ENCODE data around the gene COBL.

Gene COBL

DNA sequence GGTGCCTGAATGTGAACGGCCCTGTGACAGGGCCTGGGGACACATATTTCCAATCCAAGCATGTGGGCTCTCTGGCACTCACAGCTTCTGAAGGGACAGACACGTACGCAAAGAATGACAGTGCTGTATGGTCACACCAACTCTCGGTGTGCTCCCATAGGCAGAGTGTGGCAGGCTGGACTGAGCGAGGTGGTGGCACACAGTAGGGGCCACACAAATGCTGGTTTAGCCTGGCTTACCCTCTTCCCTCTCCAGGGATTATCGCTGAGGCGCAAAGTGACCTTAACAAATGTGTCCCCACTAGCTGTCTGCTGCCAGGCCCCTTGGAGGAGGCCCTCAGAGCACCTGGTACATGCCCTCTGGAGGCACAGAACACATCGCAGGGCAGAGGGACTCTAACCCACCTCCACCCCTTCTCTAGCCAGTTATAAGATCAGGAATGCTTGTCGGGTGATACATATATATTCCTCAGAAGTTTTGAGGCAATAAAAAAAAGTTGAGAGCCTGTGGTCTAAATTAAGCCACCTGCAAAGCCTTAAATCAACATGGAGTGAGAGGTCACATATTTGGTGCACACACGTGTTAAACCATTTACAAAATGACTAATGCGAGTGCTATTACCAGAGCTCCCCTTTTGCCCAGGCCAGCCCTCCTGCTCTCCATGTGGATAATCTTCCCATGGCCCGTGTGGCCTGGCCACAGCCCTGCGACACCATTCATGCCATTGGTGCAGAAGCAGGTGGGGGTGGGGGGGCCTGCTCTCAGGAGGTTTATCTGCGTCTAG is 271.1 kb downstream of the COBL start:
- no peak for DNase-seq (ENCODE audit: low spot score)

DNA sequence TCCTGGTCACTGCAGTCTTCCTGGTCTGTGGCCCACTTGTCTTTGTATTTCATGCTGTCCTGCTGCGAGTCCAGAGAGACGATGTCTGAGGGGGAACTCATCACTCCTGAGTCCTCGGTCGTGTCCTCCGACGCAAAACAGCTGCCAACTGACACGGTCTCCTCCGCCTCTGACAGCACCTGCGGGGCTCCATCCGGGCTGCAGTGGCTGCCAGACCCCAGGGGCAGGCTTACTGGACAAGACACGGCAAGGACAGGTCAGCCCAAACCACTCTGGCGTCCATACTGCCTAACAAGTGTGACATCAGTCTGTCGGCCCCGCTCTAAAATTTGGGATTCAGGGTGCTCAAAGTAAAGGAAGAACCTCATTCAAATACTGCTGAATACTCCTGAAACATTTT is 273.1 kb downstream of the COBL start:
- DNase-seq (ENCODE audit: low spot score): no peak

DNA sequence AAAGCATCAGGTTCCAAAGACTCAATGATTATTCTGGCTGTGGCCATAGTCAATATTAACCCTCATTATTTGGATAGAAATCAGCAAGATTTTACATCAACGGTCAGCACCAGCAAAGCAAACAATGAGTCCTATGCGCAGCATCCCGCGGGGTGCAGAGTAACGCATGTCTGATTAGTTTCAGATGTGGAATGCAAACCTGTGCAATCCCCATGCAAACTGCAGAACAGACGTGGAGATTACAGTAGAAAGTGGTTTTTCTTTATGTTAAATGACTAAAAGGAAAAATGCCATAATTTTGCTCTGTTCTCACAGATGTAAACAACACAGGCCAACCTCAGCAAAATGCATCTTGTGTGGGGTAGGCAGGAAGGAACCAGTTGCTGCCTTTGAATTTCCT is 275.8 kb downstream of the COBL start:
- DNase-seq (ENCODE audit: low spot score): no peak

DNA sequence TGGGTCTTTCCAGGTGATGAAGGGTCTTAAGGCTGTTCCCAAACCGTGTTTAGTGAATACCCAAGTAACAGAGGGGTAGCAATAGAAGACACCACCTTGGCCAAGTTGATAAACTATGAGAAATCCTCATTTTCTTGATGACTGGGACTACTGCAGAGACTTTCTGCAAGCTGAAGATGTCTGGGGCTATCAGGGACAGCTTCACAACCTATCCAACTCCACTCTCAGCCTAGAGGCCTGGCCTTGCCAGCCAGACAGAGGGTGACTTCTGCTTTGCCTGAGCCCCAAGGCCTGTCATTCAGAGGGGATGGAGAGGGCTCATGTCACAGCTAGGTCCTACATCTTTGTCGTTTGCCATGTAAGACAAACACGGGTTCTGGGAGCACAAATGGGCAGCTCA is 278.0 kb downstream of the COBL start:
- DNase-seq (ENCODE audit: low spot score): no peak

DNA sequence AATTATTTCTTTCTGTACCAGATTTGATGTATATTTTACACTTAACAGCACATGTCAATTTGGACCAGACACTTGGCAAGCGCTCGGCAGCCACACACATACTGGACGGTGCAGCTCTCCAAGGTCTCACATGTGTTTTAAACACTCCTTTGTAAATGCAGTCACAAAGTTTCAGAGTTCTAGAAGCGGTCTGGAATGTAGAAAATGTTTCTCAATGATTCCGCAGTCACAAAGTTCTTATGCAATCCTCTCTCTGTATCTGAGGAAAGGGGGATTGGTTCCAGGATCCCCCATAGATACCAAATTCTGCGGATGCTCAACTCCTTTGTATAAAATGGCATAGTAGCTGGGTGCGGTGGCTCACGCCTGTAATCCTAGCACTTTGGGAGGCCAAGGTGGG is 280.9 kb downstream of the COBL start:
- DNase-seq (ENCODE audit: low spot score): no peak

DNA sequence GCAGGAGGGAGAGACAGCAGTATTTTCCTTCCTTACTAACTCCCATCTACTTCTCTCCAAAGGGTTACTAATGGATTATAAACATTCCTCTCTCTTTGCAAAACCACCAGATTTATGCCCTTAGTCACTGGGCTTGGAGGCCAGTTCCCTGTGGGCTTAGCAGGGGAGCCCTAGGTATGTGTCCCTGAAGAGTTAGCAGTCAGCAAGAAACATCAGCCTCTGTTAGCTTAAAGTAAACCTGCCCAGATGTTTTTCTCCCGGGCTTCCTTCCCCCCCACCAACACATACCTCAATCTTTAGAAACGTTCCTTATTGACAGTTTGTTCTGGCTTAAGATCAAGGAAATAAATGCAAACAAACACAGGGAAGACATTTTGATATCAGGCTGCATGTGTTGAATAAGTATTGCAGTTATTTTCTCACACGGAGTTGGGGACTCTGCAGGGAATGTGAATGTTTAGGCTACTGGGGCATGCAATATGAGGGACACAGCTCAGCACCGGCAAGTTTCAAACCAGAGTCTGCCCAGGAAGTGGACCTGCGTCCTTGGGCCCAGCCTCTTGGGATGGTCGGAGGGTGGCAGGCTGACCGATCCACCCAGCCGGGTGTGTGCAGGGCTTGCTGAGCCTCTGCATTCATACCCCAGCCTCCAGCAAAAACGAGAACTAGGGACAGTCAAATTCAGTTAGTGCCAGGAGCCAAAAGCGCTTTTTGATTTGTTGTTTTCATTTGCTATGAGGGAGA is 281.9 kb downstream of the COBL start:
- DNase-seq (ENCODE audit: low spot score): no peak

DNA sequence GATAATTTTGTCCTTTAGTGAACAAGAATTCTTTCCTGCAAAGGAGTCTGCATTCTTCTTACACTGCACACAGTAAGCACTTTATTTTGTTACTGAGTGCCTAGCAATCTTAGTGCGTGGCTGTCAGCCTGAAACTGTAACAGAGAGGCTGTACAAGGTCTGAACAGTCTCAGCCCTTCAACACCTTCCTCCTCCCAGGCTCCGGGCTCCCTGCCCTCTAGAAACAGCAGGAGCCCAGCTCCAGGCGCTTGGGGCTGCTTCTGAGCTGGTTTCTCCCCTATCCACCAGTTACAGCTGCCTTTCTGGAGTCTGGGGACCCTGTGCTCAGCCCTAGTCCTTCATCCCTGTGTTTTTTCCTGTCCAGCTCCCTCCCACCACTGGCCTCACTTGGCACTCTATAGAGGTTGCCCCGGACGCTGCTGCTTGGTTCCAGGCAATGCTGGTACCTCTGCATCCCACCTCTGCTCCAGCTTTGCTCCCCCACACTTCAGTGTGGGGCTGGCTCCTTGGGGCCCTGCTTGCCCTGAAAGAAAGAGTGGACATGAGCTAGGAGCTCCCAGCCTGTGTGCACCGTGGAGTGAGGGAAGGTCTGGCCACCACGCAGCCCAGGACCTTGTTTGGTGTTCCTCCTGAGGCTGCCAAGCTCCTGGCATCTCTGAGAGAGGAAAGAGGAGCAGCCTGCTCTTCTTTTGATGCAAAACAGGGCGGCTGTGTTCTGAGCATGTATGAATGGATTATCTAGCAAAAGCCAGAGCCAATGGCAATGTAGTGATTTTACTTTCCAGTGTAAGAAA is 282.7 kb downstream of the COBL start:
- no peak for DNase-seq (ENCODE audit: low spot score)

DNA sequence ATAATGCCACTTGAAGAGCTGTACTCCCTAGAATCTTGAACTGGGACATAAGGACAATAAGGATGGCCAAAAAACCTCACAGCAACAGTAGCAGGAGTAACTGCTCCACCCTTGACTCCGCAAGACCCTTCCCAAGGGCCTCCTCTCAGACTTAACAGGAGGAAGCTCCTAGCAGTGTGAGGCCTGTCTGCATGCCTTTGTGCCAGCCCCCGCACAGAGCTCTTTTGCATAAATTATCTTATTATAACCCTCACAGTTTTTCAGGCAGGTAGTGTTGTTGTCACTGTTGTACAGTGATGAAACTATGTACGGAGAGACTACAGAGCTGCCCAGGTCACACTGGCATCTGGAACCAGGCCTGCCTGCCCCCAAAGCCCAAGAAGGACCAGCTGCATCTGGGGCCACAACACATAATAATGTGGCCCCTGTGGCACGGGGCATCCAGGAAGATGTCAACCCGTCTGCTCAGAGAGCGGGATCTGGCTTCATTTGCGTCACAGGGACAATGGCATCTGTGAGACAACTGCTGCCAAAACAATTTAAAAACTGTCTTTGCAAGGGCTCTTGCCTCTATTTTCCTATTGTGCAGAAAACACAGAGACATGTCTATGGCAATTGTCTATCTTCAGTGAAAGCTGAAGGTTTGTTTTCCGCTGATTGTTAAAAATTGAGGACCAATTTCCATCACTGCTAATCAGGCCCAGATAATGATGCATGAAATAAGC is 284.7 kb downstream of the COBL start:
- no peak for DNase-seq (ENCODE audit: low spot score)

DNA sequence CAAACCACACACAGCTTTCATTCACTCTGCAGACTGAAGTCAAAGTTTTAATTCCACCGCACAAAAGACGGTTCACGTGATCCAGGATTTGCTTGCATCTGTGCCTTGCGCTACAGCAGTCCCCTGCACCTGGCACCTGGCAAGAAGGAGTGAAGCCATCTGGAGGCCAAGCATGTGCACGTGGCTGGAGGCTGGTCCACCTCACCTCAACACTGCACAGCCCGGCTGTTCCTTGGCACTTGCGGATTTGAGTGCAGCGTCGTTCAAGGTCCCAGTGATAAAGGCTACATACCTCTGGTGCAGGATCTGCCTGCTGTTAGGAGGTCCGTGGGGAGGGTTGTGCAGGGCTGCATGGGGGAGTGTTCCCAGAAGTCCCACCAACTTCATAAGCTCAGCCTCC is 285.4 kb downstream of the COBL start:
- DNase-seq (ENCODE audit: low spot score): no peak

DNA sequence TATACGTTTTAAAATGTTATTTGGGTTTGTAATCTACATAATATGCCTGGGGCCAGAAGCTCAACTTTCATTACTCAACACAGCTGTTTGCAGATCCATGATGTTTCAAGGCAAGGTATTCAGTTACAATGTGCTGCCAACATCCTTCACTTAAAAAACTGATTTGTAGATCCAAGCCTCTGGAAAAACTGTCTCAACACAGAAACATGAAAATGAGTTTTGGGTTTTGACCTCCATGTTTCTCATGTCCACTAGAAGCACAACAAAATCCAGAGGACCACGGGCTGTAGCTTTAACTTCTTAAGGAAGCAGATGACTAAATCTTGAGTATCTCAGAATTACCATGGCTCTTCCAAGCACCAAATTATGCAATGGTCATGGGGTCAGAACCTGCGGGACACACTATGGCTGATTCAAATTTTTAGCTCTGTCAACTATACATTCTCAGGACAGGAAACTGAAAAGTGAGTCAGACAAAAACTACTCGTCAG is 286.9 kb downstream of the COBL start:
- no peak for DNase-seq (ENCODE audit: low spot score)

DNA sequence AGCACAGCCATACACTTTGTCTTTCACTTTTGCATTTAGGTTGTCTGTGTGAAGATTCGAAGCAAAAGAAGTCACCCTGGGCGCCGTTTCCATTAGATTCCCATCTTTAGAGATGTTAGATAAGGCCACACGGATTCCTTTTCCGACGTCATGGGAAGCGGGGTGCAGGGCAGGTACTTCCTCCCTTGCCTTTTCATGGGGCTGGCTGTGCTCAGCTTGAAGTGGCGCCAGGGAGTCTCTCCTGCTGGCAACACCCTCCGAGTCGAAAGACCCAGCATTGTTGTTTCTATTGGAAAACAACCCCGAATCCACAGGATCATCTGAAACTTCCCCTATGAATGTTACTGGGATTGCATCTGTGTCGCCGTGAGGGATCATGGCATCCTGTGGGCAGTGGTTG is 287.5 kb downstream of the COBL start:
- no peak for DNase-seq (ENCODE audit: low spot score)

DNA sequence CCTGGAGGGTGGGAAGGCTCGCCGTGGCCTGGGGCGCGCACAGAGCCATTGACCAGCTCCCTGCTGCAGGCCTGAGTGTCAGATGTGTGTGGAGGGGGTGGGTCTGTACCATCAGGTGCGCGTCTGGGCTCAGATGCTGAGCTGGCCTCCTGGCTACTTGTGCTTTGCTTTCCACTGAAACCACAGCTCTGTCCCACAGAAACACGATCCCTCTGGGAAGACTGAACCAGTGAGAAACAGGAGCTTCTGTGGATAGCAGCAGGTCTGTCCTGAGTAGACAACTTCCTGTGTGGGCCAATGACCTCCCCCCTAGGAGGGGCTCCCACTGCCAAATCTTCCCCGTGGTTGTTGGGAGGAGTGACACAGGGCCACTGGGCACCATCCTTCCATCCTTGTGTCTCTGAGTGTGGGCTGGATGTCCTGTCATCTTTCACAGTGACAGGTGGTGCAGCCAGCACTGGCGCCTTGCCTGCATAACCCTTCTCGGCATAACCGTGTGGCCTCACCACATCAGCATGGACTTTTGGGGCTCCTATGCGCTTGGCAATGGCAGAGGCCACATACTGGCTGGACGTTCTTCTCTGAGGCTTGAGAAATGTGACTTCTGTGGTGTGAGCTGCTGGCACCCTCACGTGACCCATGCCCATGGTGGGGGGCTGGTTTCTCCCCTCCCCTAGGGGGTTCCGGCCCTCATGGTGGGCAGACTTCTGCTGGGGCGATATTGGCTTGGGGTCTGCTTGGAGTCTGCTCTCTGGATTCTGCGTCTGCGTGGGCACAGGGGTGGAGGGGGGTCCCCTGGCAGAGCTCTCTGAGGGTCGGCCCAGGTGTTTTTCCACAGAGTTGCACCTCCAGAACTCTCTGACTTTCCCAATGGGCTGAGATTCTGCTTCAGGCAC is 288.4 kb downstream of the COBL start:
- DNase-seq (ENCODE audit: low spot score): no peak

DNA sequence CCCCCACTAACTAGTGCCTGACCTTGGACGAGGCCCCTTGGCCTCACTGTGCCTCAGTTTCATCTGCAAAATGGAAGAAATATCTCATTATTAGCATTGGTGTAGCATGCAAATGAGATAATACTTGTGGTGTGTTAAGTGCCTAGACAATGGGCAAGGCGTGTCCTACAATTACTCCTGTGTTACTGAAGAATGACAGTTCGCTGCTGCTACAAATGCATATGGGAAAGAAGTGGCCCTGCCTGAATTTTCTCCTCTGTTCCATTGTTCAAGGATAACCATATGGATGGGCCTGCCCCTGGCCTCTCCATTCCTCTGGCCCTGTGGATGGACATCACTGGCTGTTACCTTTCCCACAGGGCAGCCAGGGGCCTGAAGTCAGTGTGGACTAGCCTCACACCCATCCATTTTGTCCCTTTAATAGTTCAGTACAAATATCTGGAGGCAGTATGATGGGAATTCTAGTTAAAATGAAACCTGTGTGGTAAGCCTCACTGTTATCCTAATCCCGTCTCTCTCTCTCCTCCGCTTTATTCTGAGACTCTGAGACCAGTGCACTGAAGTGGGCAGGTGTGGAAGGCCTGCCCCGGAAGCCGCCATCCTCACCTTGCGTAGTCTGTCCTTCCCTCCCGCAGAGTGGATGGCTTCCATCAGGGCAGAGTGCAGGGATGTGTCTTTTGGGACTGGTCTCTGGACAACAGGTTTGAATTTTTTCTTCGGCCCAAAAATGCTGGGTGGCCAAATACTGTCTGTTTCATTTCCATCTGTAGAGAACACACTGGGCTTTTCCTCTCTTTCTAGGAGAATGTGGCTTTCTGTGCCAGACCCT is 289.3 kb downstream of the COBL start:
- DNase-seq (ENCODE audit: low spot score): no peak

DNA sequence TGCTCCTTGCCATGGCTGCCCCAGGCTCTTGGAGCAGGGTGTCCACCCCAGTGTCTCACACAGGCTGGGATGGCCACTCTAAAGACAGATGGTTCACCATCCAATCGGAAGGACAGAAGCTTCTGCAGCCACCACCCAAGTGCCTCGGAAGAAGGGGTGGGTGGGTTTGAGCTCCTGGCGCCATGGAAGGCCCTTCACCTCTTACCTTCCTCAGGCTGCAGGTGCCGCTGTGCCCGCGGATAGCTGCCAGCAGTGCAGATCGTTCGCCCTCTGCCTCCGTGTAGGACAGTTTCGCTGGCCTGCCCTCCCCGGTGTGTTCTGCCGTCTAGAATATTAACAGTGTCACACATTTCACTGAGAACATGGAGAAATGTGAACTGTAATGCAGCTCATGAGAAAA is 290.3 kb downstream of the COBL start:
- no peak for DNase-seq (ENCODE audit: low spot score)

DNA sequence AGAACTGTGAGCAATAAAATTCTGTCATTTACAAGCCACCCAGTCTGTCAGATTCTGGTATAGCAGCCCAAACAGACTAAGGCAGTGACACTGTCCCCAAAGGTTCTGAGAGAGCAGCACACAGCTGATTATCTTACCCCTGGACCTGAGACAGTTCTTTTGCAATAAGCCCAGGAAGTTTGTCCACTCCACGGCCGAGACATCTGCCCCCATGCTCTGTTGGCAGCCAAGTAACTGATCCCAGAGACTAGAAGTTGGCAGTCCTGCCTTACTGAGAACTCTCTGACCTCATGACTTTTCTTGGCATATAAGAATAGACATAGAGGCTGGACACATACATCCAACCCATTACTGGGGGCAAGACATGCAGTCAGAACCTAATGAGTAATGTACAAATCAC is 290.9 kb downstream of the COBL start:
- DNase-seq (ENCODE audit: low spot score): no peak

DNA sequence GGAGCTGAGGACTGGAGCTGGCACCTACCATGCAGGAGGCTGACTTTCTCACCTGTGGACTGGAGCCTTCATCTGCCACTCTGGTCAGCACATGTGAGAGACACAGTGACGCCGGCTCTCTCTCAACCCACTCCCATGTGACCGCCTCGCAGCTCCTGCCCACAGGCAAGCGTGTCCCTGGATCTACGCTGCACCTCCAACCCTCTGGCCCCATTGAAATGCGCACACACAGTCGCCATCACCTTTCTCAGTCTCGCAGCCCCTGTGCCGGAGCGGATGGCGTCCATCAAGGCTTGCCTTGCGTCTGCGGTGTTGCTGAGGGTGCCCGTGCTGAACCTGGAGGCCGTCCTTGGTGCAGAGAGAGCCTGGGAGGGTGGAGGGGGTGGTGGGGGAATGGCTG is 291.7 kb downstream of the COBL start:
- no peak for DNase-seq (ENCODE audit: low spot score)

DNA sequence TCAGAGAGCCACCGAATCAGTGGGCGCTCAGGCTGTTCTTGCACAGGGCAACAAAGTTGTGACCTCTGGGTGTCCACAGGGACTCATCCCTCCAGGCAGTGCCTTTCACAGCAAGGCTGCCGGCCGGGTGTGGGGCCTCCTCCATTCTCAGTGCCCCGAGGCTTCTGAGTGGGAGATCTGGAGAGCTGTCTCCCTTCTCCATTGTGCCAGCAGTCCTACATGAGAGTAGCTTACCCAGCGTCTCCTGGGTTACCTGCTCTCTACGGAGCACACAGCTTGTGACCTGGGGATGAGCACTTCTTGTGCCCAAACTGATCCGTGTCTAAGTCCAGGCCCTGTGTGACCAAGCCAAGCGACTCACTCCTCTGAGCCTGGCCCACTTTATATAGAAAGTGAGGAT is 293.1 kb downstream of the COBL start:
- no peak for DNase-seq (ENCODE audit: low spot score)

DNA sequence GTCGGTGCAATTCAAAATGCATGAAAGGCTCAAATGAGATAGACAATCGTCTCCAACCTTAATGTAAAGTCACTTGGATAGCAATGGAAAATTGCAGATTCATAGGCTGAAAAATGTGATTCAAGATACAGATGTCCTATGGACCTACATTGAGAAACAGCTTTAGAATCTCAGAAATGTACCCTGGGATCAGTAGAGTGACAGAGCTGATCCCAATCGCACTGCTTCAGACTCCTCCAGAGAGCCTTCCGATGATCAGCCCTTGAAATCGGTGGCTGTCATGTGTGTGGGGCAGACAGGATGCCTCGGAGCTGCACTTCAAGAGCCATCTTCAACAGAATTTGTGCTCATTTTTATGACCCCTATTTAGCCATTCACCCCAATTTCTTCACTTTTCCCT is 293.8 kb downstream of the COBL start:
- no peak for DNase-seq (ENCODE audit: low spot score)

DNA sequence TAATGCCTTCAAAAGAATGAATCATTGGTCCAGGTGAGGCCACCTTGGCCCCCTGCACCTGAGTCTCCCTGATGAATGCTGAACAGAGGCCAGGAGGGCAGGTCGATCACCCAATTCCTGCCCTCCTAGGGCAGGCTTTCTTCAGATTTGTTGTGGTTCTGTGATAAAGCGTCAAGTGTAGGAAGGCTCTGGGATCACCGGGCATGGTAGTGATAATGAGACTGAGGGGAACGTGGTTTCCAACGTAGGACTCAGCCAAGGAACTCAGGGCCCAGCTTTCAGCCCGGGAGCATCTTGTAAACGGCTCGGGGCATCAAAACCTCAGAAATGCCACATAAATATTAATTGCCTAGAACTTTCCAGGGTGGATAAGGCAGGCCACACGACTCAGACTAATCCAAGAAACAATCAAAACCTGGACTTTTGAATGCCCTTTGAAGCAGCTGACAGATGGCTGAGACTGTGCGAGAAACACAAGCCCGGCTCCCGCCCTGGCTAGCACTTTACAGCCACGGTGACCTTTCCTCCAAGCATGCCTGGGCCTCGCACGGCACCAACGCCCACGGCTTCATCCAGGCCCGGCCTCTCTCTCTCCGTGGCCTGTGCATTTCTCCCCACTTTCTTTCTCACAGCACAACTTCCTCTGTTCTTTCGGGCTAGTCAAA is 294.6 kb downstream of the COBL start:
- no peak for DNase-seq (ENCODE audit: low spot score)

DNA sequence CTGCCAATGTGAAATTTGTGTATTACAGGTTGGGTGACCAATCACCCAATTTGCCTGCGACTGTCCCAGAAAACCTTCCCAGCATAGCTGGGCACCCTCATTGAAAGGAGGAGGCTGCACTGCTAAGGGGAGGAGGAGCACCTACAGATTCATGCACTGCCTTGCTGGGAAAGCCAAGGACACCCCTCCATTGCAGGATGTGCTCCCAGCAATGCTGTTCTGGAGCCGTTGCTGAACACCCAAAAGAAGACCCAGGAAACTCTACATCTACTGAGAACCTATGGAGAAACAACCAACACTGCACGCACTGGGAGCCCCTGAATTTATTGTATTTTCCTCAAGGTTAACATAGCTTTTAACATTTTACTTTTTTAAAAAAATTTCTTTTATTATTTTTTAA is 295.7 kb downstream of the COBL start:
- DNase-seq (ENCODE audit: low spot score): no peak

Measured in NAMALWA (cell line).